Measurements from ENCODE around the gene CCDC102A. TPM values are rescaled to one million over a fixed set of nuclear protein-coding genes. Genes with fewer than 3 reads are reported as not detected.
A peak's percentile ranks its signal among the peaks of the same experiment; 100 is the strongest.

Gene CCDC102A
- total and polyA plus RNA-seq, 9 of the 15 experiments (the other 6 are each of a cell fraction or from before 2014, with no cell fraction given), result 0.03 to 4.9 (median 1.4) TPM

DNA sequence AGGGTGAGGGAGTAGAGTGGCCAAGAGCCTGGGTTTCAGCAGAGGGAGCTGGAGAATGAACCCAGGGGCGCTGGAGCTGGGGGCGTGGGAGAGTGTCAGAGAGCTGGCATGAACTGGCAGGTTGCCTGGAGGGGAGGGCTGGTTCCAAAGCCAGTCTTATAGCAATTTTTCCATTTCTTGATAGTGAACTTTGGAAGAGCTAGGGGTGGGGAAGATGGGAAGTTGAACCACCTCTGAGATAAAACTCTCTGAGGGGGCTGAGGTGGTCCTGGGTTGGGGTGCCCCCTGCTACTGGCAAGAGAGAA is 42.9 kb upstream of the CCDC102A start (continued):
- TF ChIP-seq ESRRB (CRISPR knock-in tag; IDR thresholded peaks at IDR 0.05; ENCODE audit: borderline replicate concordance) (no peak), TCF3 (CRISPR knock-in tag; IDR thresholded peaks at IDR 0.05) (no peak)

DNA sequence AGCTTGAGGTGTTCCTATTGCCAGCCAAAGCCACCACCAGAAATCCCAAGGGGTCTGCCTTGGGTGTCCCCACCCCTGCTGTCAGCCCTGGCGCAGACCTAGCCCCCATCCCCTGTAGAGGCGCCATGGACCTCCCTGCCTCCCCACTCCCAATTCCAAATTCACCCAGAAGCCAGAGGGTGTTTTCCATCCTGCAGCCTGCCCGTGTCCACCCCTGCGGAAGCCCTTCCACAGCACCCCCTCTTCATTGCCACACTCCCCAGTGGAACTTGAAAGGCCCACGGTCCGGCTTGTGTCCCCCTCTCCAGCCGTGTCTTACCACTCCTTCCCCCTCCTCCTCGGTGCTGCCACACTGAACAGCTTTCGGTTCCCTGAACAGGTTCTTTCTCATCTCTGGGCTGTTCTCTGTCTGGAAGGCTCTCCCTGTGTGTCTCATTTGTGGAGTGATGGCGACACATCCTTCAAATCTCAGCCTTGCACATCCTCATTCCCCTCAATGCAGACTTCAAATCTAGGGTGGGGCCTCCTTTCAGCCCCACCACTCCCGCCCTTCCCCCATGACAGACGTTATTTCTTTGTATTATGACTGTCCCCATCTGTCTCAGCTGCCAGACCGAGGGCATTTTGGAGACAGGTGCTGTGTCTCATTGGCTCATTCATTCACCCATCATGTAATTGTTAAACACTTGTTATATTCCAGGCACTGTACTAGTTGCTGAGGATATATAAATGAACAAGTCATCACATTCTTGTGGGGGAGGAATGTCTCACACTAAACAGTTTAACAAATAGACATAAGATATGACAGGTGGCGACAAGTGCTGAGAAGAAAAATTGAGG is 42.4 kb upstream of the CCDC102A start:
- CTCF ChIA-PET (ENCODE audit: low intra/inter-chr PET ratio), result interaction anchor here (0.6 to 3.0 kb wide), 2 partner anchors 70 to 426 kb away, joined by 5 to 44 read pairs; no protein-coding TSS in a partner anchor
- ATAC-seq (no peak), DNase-seq (ENCODE audit: extremely low read depth in 1 of 4, low spot score in 3 of 4) (peak in 1 of 4 experiments; percentile 3), FAIRE-seq (no peak)
- no peak overlapping the region for H3K4me3 ChIP-seq
- no peak overlapping the region for H3K27ac ChIP-seq (ENCODE audit: extremely low read depth, low read depth, low read length)
- TF ChIP-seq, protein P1, sequence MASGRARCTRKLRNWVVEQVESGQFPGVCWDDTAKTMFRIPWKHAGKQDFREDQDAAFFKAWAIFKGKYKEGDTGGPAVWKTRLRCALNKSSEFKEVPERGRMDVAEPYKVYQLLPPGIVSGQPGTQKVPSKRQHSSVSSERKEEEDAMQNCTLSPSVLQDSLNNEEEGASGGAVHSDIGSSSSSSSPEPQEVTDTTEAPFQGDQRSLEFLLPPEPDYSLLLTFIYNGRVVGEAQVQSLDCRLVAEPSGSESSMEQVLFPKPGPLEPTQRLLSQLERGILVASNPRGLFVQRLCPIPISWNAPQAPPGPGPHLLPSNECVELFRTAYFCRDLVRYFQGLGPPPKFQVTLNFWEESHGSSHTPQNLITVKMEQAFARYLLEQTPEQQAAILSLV (tag; IDR thresholded peaks at IDR 0.05), result no peak
- peak; percentile 50 for TF ChIP-seq RBM25 (IDR thresholded peaks at IDR 0.05; ENCODE audit: low read depth, low read length, severe bottlenecking)
- H3K4me1 ChIP-seq (replicated peaks in 1 of 2; ENCODE audit: control insufficient read depth in 2 of 2, insufficient read depth in 2 of 2, low read length in 2 of 2), result peaks cover 0 to 16% of the 10 kb centered on the region in 2 experiments; a peak in 3 of 5 replicates
- H4K20me1 ChIP-seq (replicated peaks; ENCODE audit: control insufficient read depth, insufficient read depth, low read length), result no peaks in the 10 kb centered on the region
- intact Hi-C loops (cut with micrococcal nuclease), result loop anchor here (10.0 kb wide), 2 partner anchors 426 to 516 kb away; partner anchors contain the start of genes USB1 and ZNF319
- BruUV-seq (replicated peaks), result no TSS peak
- H3K4me2 ChIP-seq (ENCODE audit: insufficient read depth, low read length), result no peak overlapping the region
- POLR2A ChIA-PET, result no interaction called here
- 1% methylated on average over 9 of the region's 14 CpGs for whole genome bisulfite sequencing (ENCODE audit: insufficient coverage, low coverage, missing lambda C conversion rate)
- no peaks in the 10 kb centered on the region for H3K9me1 ChIP-seq (ENCODE audit: control insufficient read depth, insufficient read depth, low read length)
- H2AFZ ChIP-seq (ENCODE audit: low read depth, low read length), result no peak overlapping the region
- no peaks in the 10 kb centered on the region for H3K79me2 ChIP-seq (ENCODE audit: control insufficient read depth, insufficient read depth, low read length)
- in situ Hi-C loops (cut with MboI), result no loop called here
- no peak overlapping the region for H3K9ac ChIP-seq (ENCODE audit: insufficient read depth in 1 of 2, low read depth in 2 of 2, low read length in 2 of 2)
- peaks cover 2 to 39% of the 10 kb centered on the region in 2 experiments; a peak in 4 of 5 replicates for H3K27me3 ChIP-seq (ENCODE audit: control insufficient read depth in 2 of 2, insufficient read depth in 2 of 2, low read length in 2 of 2)
- H3K9me3 ChIP-seq (replicated peaks; ENCODE audit: control insufficient read depth, insufficient read depth, low read depth, low read length), result no peaks in the 10 kb centered on the region
- H3K36me3 ChIP-seq (ENCODE audit: control insufficient read depth, insufficient read depth, low read length), result no peaks in the 10 kb centered on the region

Measured in K562 (cell line).